ENCODE measurements around the gene SRPK2.
A peak's percentile ranks its signal among the peaks of the same experiment; 100 is the strongest.

Gene SRPK2

DNA sequence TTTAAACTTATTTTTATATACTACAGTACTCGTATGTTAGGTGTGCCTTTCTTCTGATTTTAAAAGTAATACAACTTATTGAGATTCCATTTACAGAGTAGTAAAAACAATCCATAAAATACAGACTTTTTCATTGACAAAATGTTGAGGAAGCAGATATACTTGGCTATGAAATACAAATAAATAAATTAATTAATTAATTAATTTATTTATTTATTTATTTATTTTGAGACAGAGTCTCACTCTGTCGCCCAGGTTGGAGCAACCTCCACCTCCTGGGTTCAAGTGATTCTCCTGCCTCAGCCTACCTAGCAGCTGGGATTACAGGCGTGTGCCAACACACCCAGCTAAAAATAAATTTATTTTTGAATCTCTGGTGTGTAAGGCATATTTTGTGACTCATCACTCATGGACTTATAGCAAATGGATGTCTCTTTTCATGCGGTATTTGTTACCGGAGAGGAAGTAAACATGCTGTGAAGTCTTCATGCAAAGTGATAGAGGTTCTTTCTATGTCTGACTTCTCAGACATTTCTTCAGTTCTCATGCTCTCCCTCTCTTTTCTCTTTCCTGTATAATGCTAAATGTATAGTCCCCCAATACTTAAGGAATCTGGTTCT lies 20.2 kb upstream of the SRPK2 start:
- no peak overlapping the region for H3K27ac ChIP-seq
- H3K4me1 ChIP-seq, result no peaks in the 10 kb centered on the region
- H3K9me3 ChIP-seq, result no peaks in the 10 kb centered on the region; the same call in 1 of the 2 replicates
- H4K20me1 ChIP-seq, result no peaks in the 10 kb centered on the region
- no peak overlapping the region for H3K4me3 ChIP-seq
- no peaks in the 10 kb centered on the region for H3K27me3 ChIP-seq
- no peak overlapping the region for H3K4me2 ChIP-seq
- no peaks in the 10 kb centered on the region for H3K36me3 ChIP-seq
- TF ChIP-seq Cebpa-rat (IDR thresholded peaks at IDR 0.05), result no peak
- no peak overlapping the region for H3K9ac ChIP-seq

DNA sequence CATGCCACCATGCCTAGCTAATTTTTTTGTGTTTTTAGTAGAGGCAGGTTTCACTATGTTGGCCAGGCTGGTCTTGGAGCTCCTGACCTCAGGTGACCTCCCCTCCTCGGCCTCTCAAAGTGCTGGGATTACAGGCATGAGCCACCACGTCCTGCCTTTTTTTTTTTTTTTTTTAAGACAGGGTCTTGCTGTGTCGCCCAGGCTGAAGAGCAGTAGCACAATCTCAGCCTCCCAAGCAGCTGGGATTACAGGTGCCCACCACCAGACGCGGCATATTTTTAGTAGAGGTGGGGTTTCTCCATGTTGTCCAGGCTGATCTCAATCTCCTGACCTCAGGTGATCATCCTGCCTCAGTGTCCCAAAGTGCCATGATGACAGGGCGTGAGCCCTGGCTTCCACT lies 14.4 kb upstream of the SRPK2 start:
- Histone ChIP-seq H3K27ac (no peak overlapping the region), H3K9ac (no peak overlapping the region), H3K36me3 (no peaks in the 10 kb centered on the region), H3K9me3 (no peaks in the 10 kb centered on the region), H4K20me1 (no peaks in the 10 kb centered on the region), H3K27me3 (no peaks in the 10 kb centered on the region), H3K4me2 (no peak overlapping the region), H3K4me3 (no peak overlapping the region), H3K4me1 (no peaks in the 10 kb centered on the region)
- TF ChIP-seq Cebpa-rat (IDR thresholded peaks at IDR 0.05), result no peak

DNA sequence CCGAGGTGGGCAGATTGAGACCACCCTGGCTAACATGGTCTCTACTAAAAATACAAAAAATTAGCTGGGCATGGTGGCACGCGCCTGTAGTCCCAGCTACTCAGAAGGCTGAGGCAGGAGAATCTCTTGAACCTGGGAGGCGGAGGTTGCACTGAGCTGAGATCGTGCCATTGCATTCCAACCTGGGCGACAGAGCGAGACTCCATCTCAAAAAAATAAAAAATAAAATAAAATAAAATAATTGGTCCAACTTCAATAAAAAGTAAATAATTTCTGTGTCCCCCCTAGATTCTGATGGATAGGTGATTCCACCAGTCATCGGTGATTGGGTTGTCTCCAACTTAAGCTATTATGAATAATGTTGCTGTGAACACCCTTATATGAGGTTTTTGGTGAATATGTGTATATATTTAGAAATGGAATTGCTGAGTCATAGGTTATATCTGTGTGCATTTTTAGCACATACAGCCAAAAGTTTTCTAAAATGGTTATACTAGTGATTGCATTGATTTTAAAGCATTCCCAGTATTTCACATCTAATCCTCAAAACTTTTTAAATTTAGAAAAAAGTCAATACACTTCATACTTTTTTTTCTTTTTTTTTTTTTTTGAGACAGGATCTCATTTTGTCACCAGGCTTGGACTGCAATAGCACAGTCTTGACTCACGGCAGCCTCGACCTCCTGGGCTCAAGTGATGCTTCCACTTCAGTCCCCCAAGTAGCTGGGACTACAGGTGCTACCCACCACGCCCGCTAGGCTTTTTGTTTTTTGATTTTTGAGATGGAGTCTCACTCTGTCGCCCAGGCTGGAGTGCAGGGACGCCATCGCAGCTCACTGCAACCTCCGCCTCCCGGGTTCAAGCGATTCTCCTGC lies 13.7 kb upstream of the SRPK2 start:
- no peak overlapping the region for H3K27ac ChIP-seq
- no peaks in the 10 kb centered on the region for H3K27me3 ChIP-seq
- no peak overlapping the region for H3K4me3 ChIP-seq
- H3K4me2 ChIP-seq, result no peak overlapping the region
- no peaks in the 10 kb centered on the region for H3K9me3 ChIP-seq
- no peak overlapping the region for H3K9ac ChIP-seq
- no peaks in the 10 kb centered on the region for H4K20me1 ChIP-seq
- no peaks in the 10 kb centered on the region for H3K4me1 ChIP-seq
- no peak for TF ChIP-seq Cebpa-rat (IDR thresholded peaks at IDR 0.05)
- H3K36me3 ChIP-seq, result no peaks in the 10 kb centered on the region

DNA sequence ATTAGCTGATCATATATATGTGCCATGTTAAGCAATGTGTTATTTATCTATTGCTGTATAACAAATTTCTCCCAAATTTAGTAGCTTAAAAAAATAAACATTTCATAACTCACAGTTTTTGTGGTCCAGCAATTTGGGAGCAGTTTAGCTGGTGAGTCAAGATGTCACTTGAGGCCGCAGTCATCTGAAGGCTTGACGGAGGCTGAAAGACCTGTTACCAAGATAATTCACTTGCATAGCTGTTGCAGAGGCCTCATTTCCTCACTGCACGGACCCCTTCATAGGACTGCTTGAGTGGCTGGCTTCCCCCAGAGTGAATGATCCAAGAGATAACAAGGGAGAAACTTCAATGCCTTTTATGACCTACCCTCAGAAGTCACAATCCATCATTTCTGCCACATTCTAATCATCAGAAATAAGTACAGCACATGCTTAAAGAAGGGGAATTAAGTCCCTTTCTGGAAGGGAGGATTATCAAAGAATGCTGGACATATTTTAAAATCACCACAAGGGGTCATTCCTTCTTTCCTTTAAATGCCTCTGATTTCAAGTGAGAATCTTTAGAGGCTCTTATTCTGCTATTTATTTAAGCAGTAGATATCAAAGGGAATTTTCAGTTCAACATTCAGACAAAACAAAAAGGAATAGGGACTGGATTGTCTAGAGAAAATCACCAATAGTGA lies 10.5 kb upstream of the SRPK2 start:
- no peaks in the 10 kb centered on the region for H3K9me3 ChIP-seq
- no peak for TF ChIP-seq Cebpa-rat (IDR thresholded peaks at IDR 0.05)
- no peak overlapping the region for H3K27ac ChIP-seq
- no peaks in the 10 kb centered on the region for H3K36me3 ChIP-seq
- H3K27me3 ChIP-seq, result no peaks in the 10 kb centered on the region
- no peak overlapping the region for H3K9ac ChIP-seq
- H3K4me2 ChIP-seq, result no peak overlapping the region
- no peak overlapping the region for H3K4me3 ChIP-seq
- H3K4me1 ChIP-seq, result no peaks in the 10 kb centered on the region
- H4K20me1 ChIP-seq, result no peaks in the 10 kb centered on the region

DNA sequence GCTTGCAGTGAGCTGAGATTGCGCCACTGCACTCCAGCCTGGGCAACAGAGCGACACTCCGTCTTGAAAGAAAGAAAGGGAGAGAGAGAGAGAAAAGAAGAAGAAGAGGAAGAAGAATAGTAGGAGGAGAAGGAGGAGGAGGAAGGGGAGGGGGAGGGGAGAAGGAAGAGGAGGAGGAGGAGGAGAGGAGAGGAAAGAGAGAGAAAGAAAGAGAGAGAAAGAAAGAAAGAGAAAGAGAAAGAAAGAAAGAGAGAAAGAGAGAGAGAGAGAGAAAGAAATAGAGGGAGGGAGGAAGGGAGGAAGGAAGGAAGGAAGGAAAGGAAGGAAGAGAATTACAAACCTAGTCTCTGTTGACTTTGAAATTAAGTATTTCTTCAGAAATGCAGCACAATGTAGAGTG lies 7.8 kb upstream of the SRPK2 start:
- Histone ChIP-seq H4K20me1 (no peaks in the 10 kb centered on the region), H3K4me2 (no peak overlapping the region), H3K27ac (no peak overlapping the region), H3K36me3 (no peaks in the 10 kb centered on the region), H3K4me3 (no peak overlapping the region), H3K4me1 (no peaks in the 10 kb centered on the region), H3K9me3 (no peaks in the 10 kb centered on the region), H3K9ac (no peak overlapping the region), H3K27me3 (no peaks in the 10 kb centered on the region)
- no peak for TF ChIP-seq Cebpa-rat (IDR thresholded peaks at IDR 0.05)

DNA sequence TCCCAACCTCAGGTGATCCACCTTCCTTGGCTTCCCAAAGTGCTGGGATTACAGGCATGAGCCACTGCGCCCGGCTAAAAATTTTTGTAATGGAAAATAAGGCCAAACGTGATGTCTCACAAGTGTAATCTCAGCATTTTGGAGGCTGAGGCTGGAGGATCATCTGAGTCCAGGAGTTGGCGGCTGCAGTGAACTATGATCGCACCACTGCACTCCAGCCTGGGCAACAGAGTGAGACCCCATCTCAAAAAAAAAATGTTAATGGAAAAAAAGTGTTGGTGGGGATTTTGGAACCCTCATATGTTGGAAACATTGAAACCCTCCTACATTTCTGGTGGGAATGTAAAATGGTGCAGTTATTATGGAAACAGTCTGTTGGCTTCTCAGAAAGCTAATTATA lies 2.7 kb upstream of the SRPK2 start:
- Histone ChIP-seq H3K36me3 (no peaks in the 10 kb centered on the region), H3K27me3 (no peaks in the 10 kb centered on the region), H3K27ac (no peak overlapping the region), H3K9ac (no peak overlapping the region), H3K4me2 (no peak overlapping the region), H3K9me3 (no peaks in the 10 kb centered on the region), H4K20me1 (peaks cover 18% of the 10 kb centered on the region), H3K4me3 (no peak overlapping the region), H3K4me1 (peaks cover 12% of the 10 kb centered on the region)
- TF ChIP-seq Cebpa-rat (IDR thresholded peaks at IDR 0.05), result no peak

DNA sequence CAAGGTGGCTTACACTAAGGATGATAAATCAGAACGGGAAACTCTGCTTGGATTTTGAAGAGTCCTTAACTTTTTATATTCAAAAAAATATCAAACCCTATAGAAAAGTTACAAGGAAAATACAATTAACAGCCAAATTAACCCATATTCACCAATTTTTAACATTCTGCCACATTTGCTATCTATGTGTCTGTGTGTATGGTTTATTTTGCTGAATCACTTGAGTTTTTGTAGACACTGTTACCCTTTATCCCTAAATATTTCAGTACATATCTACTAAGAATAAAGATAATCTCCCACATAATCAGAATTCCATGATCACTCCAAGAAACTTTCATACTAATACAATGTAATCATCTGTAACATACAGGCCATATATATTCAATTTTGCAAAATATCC lies 1.2 kb upstream of the SRPK2 start:
- Histone ChIP-seq H3K27ac (no peak overlapping the region), H3K4me3 (no peak overlapping the region), H3K4me2 (no peak overlapping the region), H3K9ac (no peak overlapping the region), H3K4me1 (peaks cover 14% of the 10 kb centered on the region), H3K9me3 (no peaks in the 10 kb centered on the region; the same call in 1 of the 2 replicates), H3K27me3 (no peaks in the 10 kb centered on the region), H4K20me1 (peaks cover 33% of the 10 kb centered on the region), H3K36me3 (peaks cover 8% of the 10 kb centered on the region)
- TF ChIP-seq Cebpa-rat (IDR thresholded peaks at IDR 0.05), result no peak

DNA sequence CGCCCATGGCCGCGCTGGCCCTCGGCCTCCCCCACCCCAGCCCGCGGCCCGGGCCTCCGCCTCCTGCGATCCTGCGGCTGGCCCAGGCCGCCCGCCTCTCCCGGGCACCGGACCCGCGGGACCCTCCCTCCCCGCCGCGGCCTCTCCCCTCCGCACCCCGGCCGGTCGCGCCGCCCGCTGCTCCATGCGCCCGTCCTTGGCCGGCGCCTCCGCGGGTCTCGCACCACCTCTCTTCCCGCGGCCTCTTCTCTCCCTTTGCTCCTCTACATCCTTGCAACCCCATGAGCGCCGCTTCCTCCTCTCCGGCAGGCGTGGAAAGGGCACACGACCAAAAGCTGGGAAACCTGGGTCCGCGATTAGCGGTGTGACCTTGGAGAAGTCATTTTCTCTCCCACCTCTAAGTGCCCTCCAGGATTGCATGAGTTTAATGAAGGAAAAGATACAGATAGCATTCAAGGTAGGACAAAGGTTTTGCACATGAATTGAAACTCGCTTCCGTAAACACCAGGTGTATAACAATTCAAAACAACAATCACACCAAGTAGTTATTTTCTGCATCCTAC lies 448 bp upstream of the SRPK2 start:
- H3K4me2 ChIP-seq, result peak overlapping the region; percentile 81
- no peak for TF ChIP-seq Cebpa-rat (IDR thresholded peaks at IDR 0.05)
- peak overlapping the region; percentile 66; the same call in 1 of the 2 replicates for H3K9ac ChIP-seq
- H3K4me3 ChIP-seq, result peak overlapping the region; percentile 95
- H3K27me3 ChIP-seq, result no peaks in the 10 kb centered on the region
- H3K4me1 ChIP-seq, result peaks cover 14% of the 10 kb centered on the region
- peaks cover 8% of the 10 kb centered on the region for H3K36me3 ChIP-seq
- H4K20me1 ChIP-seq, result peaks cover 40% of the 10 kb centered on the region
- H3K9me3 ChIP-seq, result no peaks in the 10 kb centered on the region; the same call in 1 of the 2 replicates
- H3K27ac ChIP-seq, result no peak overlapping the region

DNA sequence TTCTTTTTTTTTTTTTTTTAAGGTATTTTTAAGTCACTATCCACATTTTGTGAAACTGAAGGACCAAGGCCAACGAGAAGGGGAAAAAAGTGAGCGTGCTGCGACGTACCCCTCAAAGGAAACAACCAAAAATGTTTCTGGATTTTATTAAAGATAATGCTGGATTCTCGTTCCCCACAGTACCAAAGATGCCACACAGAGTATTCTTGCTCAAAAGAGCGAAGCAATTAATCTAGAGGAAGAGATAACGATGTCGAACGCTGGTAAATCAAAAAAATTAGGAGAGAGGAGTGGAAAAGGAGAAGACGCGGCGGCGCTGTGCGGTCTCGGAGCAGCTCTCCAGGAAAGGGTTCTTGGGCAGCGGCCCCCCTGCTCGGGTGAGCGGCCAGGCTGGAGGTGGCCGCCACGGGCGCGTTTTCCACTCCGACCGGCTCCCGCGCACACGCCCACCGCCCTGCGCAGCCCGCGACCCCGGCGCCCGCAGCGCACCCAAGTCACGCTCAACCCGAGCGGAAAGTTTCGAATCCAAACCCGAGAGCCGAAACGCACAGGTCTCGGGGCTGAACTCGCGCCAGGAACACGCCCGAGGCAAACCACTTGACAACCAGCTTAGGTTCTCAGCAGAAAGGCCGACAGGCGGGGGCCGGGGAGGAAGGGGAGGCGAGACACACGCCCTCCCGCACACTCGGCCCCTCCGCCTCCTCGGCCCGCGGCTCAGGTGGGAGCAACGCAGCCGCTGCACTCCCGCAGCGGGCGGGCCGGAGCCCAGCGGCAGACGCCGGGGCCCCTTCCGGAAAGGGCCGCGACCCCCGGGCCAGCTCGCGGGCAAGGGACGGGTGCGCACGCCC lies 989 bp downstream of the SRPK2 start:
- H3K4me1 ChIP-seq, result peaks cover 14% of the 10 kb centered on the region
- peak overlapping the region; percentile 98 for H3K4me2 ChIP-seq
- no peaks in the 10 kb centered on the region for H3K27me3 ChIP-seq
- peaks cover 8% of the 10 kb centered on the region for H3K36me3 ChIP-seq
- peak overlapping the region; percentile 88 for H3K9ac ChIP-seq
- H3K4me3 ChIP-seq, result peak overlapping the region; percentile 95
- TF ChIP-seq Cebpa-rat (IDR thresholded peaks at IDR 0.05), result no peak
- H3K27ac ChIP-seq, result peak overlapping the region; percentile 83
- no peaks in the 10 kb centered on the region; the same call in 1 of the 2 replicates for H3K9me3 ChIP-seq
- H4K20me1 ChIP-seq, result peaks cover 54% of the 10 kb centered on the region

All from BLaER1 (cell line).